RWPE1 (cell line): ENCODE measurements around the gene PPP1R27.

Source experiments
- CTCF ChIA-PET: fragments of 350-600 bp; sonication (Branson Sonifier 250); formaldehyde crosslinking; extraction: SDS; loops from one replicate; lab custom pipeline; 2021; lab: Yijun Ruan, JAX
- POLR2A ChIA-PET: fragments of 400-600 bp; formaldehyde crosslinking; extraction: SDS; loops from one replicate; lab custom pipeline; 2020; ENCODE audit warnings: antibody characterized with exemption; ENCODE audit not compliant: low non-redundant PET; lab: Yijun Ruan, JAX
- DNase-seq: peaks from one replicate; pipeline ENCODE4 v3.0.0; 2012; ENCODE audit warnings: low spot score
- H3K27ac ChIP-seq: fragments of 450-650 bp; 2 replicates; pipeline ENCODE4 v1.5.1; 2017
- CTCF ChIP-seq: fragments of 450-650 bp; conservative IDR thresholded peaks from 2 replicates; pipeline ENCODE4 v1.5.1; 2017; ENCODE audit warnings: low read depth, mild to moderate bottlenecking

PPP1R27 gene

GRCh38 chr17:81831563-81831956, 3.3 kb downstream of the PPP1R27 start:
- ChIA-PET POLR2A (no interaction called here), CTCF (no interaction called here)
- DNase-seq = no peak
- H3K27ac ChIP-seq = peak overlapping the region; percentile 92
- no peak for TF ChIP-seq CTCF

- TF ChIP-seq CTCF = no peak
- ChIA-PET CTCF (no interaction called here), POLR2A (interaction anchor here (0.8 kb wide), 1 partner anchor 591 kb away, joined by 3 read pairs; the partner anchor contains the start of gene NDUFAF8)
- H3K27ac ChIP-seq = peak overlapping the region; percentile 65
- DNase-seq = no peak
Measured at GRCh38 chr17:81829858-81830257, 5.0 kb downstream of the PPP1R27 start.

- ChIA-PET POLR2A (no interaction called here), CTCF (interaction anchor here (0.7 to 1.3 kb wide), 2 partner anchors 26 to 30 kb away, joined by 3 to 4 read pairs; no protein-coding TSS in a partner anchor)
- H3K27ac ChIP-seq = peak overlapping the region; percentile 65
- no peak for TF ChIP-seq CTCF
- DNase-seq = no peak
Measured at GRCh38 chr17:81828656-81829055, 6.2 kb downstream of the PPP1R27 start.

- POLR2A ChIA-PET = no interaction called here
- H3K27ac ChIP-seq = peak overlapping the region; percentile 24
- CTCF ChIA-PET = interaction anchor here (0.6 to 0.9 kb wide), 4 partner anchors 18 to 911 kb away, joined by 3 to 5 read pairs (median 4); no protein-coding TSS in a partner anchor
- TF ChIP-seq CTCF = no peak
- DNase-seq = no peak
Measured at GRCh38 chr17:81825841-81826466, 8.9 kb downstream of the PPP1R27 start.

- no peak for DNase-seq
- no peak for TF ChIP-seq CTCF
- ChIA-PET CTCF (interaction anchor here (0.6 kb wide), 2 partner anchors 10 to 23 kb away, joined by 3 to 6 read pairs; no protein-coding TSS in a partner anchor), POLR2A (no interaction called here)
- peak overlapping the region; percentile 24 for H3K27ac ChIP-seq
Measured at GRCh38 chr17:81824595-81824994, 10.3 kb downstream of the PPP1R27 start.

GRCh38 chr17:81823820-81824550, 10.9 kb downstream of the PPP1R27 start:
- POLR2A ChIA-PET = interaction anchor here (0.6 kb wide), 1 partner anchor 113 kb away, joined by 6 read pairs; no protein-coding TSS in a partner anchor

More at GRCh38 chr17:81823820-81824550, 10.9 kb downstream of the PPP1R27 start:
- CTCF ChIA-PET = no interaction called here
- peak overlapping the region; percentile 55; the same call in 1 of the 2 replicates for H3K27ac ChIP-seq
- no peak for TF ChIP-seq CTCF
- no peak for DNase-seq
